GM12873 (cell line): ENCODE data around the gene SFT2D3.

Experiments used
- TF ChIP-seq, protein P1 (sequence below): IDR thresholded peaks from 2 replicates; pipeline ENCODE4 v1.5.1; 2012; ENCODE audit warnings: low read depth, mild to moderate bottlenecking, moderate library complexity, low read length, control low read depth; ENCODE audit not compliant: insufficient read depth; ENCODE audit errors: missing control alignments

The SFT2D3 gene

GRCh38 chr2:127733816-127734537, 32.7 kb downstream of the SFT2D3 start:
- TF ChIP-seq, protein P1, sequence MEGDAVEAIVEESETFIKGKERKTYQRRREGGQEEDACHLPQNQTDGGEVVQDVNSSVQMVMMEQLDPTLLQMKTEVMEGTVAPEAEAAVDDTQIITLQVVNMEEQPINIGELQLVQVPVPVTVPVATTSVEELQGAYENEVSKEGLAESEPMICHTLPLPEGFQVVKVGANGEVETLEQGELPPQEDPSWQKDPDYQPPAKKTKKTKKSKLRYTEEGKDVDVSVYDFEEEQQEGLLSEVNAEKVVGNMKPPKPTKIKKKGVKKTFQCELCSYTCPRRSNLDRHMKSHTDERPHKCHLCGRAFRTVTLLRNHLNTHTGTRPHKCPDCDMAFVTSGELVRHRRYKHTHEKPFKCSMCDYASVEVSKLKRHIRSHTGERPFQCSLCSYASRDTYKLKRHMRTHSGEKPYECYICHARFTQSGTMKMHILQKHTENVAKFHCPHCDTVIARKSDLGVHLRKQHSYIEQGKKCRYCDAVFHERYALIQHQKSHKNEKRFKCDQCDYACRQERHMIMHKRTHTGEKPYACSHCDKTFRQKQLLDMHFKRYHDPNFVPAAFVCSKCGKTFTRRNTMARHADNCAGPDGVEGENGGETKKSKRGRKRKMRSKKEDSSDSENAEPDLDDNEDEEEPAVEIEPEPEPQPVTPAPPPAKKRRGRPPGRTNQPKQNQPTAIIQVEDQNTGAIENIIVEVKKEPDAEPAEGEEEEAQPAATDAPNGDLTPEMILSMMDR = no peak

DNA sequence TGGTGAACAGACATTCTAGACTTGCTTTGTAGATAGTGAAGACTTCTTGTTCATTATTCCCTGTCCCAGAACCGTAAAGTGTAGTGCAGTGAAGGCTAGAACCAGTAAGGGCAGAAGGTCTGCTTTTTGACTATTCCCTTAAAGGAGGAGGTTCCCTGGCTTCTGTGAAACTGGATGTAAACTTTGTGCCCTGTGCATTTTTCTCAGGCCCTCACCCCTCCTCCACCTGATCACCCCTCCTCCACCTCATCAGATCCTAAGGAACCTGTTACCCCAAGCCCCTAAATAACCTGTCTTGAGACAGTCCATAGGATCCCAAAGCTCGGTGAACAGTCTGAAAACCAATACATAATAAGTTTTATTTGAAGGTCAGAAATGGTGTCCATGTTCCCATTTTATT, 33.7 kb downstream of the SFT2D3 start:
- TF ChIP-seq, protein P1 = no peak

DNA sequence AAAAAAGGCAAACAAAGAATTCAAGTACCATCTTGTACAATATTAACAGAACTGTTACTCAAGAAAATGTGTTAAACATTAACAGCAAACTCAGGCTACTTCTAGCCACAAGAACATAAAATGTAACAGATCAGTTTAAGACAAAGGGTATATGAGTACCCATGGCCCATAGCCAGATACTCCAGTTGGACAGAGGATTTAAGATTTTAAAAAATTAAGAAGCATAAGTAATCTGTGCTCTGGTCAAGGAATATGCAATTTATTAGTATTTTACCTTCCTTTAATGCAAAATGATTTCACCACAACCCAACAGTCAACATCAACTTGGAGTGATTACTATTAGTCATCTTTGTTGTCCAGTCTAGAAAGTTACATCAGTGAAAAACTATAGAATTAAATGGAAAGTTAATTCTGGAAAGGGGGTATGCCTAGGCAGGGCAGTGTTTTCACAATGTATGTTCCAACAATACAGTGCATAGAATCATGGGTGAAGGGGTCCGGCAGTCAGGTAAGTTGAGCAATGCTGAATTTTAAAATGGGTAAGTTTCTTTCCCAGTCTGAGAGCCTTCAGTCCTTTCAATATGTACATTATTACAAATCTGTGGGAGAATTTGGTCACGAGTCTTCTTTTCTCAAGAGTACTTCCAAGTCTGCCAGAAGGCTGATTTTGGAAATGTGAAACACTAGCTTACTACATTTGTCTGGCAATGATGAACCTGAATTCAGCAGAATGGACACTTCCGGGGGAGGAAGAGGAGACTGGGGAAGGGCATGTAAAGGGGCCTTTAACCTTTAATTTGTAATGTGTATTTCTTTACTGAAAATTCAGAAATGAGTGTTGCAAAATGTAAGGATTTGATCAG, 34.5 kb downstream of the SFT2D3 start:
- TF ChIP-seq, protein P1 = no peak

DNA sequence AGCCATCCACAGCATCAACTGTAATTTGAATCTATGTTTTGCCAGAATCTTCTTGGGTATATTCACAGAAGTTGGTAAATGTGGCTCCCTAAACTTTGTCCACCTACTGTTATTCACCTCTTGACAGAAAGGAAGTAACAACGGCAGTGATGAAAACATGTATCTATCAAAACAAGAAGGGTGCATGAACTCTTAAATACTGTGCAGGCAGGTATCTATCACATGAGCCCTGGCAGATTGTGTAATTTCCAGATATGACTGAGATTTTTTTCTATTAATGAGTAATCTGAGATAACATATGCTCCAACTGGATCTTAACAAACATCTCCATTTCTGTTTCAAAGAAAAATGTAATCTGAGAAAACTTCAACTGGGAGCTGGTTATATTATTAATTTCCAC, 36.6 kb downstream of the SFT2D3 start:
- TF ChIP-seq, protein P1 = no peak

GRCh38 chr2:127739800-127740199, 38.5 kb downstream of the SFT2D3 start:
- TF ChIP-seq, protein P1 = no peak

DNA sequence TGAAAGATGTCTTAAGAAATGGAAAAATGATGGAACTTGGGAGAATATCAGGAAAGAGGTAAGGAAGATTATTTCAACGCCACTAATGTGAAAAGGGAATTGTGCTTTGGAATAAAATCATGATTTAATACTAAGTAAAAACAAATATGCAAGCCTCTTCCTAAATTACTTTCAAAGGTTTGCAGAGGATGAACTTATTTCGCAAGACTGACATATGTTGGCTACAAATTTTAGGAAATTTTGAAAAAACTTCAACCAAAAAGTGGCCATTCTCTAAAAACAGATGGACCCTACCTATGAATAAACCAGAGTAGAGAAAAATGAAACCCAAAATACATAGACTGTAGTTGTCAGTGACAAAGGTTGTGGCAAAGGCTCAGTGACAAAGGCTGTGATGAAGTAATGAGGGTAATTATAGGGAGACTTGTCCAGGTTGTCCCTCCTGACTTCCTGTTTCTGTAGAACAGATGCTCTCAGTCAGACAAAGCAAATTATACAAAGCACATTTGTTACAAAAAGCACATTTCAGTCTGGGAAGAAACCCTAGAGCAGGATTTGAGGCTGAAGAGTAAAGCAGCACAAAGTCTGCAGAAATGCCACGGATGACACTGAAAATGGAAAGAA, 39.5 kb downstream of the SFT2D3 start:
- TF ChIP-seq, protein P1 = no peak

DNA sequence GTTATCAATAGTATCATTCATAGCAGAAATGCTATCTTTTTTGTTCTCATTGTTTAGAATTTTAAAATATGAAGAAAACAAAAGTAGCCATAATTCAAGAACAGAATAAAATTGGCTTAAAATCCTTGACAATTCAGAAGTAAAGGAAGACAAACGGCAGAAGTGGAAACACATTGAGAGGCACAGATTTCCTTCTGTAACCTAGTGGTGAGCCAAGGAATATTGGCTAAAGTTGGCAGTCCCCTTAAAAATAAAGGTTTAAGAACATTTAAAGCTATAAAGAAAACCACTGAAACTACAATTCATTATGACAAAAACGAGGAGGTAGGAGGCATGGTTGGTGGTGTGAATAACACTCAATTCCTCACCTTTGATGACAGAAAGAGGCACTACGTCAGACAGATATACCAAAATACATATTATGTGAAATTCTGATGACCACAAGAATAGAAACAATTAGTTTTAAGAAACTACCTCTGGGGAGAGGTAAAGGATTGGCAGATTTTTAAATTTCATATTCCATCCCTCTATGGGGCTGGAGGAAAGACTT, 42.3 kb downstream of the SFT2D3 start:
- TF ChIP-seq, protein P1 = no peak
